ENCODE measurements around the gene DNER. TPM values are rescaled to one million over a fixed set of nuclear protein-coding genes. Genes with fewer than 3 reads are reported as not detected.

The DNER gene
- total and polyA plus RNA-seq, 2 donors (not counting 1 experiment from before 2014, with no cell fraction given), result not detected

- DNase-seq (no peak), ATAC-seq (ENCODE audit: low read depth) (no peak)
- H3K36me3 ChIP-seq (replicated peaks in 1 of 2; ENCODE audit: control extremely low read depth in 1 of 2, control insufficient read depth in 1 of 2, extremely low read depth in 1 of 2, insufficient read depth in 2 of 2, low read length in 1 of 2), result no peaks in the 10 kb centered on the region
- ChIA-PET POLR2A (no interaction called here), CTCF (no interaction called here)
- TF ChIP-seq, protein P1, sequence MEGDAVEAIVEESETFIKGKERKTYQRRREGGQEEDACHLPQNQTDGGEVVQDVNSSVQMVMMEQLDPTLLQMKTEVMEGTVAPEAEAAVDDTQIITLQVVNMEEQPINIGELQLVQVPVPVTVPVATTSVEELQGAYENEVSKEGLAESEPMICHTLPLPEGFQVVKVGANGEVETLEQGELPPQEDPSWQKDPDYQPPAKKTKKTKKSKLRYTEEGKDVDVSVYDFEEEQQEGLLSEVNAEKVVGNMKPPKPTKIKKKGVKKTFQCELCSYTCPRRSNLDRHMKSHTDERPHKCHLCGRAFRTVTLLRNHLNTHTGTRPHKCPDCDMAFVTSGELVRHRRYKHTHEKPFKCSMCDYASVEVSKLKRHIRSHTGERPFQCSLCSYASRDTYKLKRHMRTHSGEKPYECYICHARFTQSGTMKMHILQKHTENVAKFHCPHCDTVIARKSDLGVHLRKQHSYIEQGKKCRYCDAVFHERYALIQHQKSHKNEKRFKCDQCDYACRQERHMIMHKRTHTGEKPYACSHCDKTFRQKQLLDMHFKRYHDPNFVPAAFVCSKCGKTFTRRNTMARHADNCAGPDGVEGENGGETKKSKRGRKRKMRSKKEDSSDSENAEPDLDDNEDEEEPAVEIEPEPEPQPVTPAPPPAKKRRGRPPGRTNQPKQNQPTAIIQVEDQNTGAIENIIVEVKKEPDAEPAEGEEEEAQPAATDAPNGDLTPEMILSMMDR (IDR thresholded peaks at IDR 0.05), result no peak
- no peak for TF ChIP-seq EZH2 (IDR thresholded peaks at IDR 0.05; ENCODE audit: borderline replicate concordance, insufficient read depth, low read depth, low read length, poor library complexity, severe bottlenecking)
- no peaks in the 10 kb centered on the region for H3K4me1 ChIP-seq (ENCODE audit: control insufficient read depth in 2 of 2, insufficient read depth in 2 of 2, low read length in 2 of 2)
- H3K4me3 ChIP-seq (ENCODE audit: control extremely low read depth in 1 of 5, extremely low read depth in 1 of 5, insufficient read depth in 1 of 5, low read depth in 2 of 5, low read length in 4 of 5), result no peak overlapping the region
- no peaks in the 10 kb centered on the region for H3K9me3 ChIP-seq (ENCODE audit: control extremely low read depth in 1 of 3, control insufficient read depth in 2 of 3, insufficient read depth in 1 of 3, low read length in 2 of 3)
- H3K27ac ChIP-seq (ENCODE audit: low read length in 2 of 2), result no peak overlapping the region
- H3K27me3 Mint-ChIP-seq, result peaks cover 4% of the 10 kb centered on the region
- H3K4me2 ChIP-seq (replicated peaks; ENCODE audit: low read depth, low read length, poor library complexity, severe bottlenecking), result no peak overlapping the region
- no peaks in the 10 kb centered on the region for H3K9me3 Mint-ChIP-seq (ENCODE audit: insufficient read depth)
- no peak overlapping the region for H3K27ac Mint-ChIP-seq
- H3K79me2 ChIP-seq (ENCODE audit: control insufficient read depth, insufficient read depth, low read length), result no peaks in the 10 kb centered on the region
- no peak overlapping the region for H3K4me3 Mint-ChIP-seq
- no peak overlapping the region for H2AFZ ChIP-seq (ENCODE audit: insufficient read depth, low read depth, low read length, poor library complexity, severe bottlenecking)
- no peaks in the 10 kb centered on the region for H4K20me1 ChIP-seq (ENCODE audit: control insufficient read depth, insufficient read depth, low read length, poor library complexity, severe bottlenecking)
- no peaks in the 10 kb centered on the region for H3K4me1 Mint-ChIP-seq
- 71% methylated on average over 1 of the region's 3 CpGs for WGBS (ENCODE audit: insufficient coverage)
- no peaks in the 10 kb centered on the region for H3K27me3 ChIP-seq (replicated peaks in 1 of 4; ENCODE audit: control extremely low read depth in 1 of 4, control insufficient read depth in 3 of 4, insufficient read depth in 4 of 4, low read length in 3 of 4)
- intact Hi-C loops (cut with micrococcal nuclease), result no loop called here
- H3K9ac ChIP-seq (ENCODE audit: low read length), result no peak overlapping the region
These were observed 370.7 kb downstream of the DNER start for GRCh38 chr2:229343661-229344060.

- H3K9me3 Mint-ChIP-seq (ENCODE audit: insufficient read depth), result no peaks in the 10 kb centered on the region
- intact Hi-C loops (cut with micrococcal nuclease), result no loop called here
- Histone ChIP-seq H3K27me3 (replicated peaks in 1 of 4; ENCODE audit: control extremely low read depth in 1 of 4, control insufficient read depth in 3 of 4, insufficient read depth in 4 of 4, low read length in 3 of 4) (no peaks in the 10 kb centered on the region), H4K20me1 (ENCODE audit: control insufficient read depth, insufficient read depth, low read length, poor library complexity, severe bottlenecking) (no peaks in the 10 kb centered on the region), H3K4me2 (replicated peaks; ENCODE audit: low read depth, low read length, poor library complexity, severe bottlenecking) (no peak overlapping the region), H2AFZ (ENCODE audit: insufficient read depth, low read depth, low read length, poor library complexity, severe bottlenecking) (no peak overlapping the region), H3K79me2 (ENCODE audit: control insufficient read depth, insufficient read depth, low read length) (no peaks in the 10 kb centered on the region), H3K27ac (ENCODE audit: low read length in 2 of 2) (no peak overlapping the region), H3K4me1 (ENCODE audit: control insufficient read depth in 2 of 2, insufficient read depth in 2 of 2, low read length in 2 of 2) (no peaks in the 10 kb centered on the region), H3K9ac (ENCODE audit: low read length) (no peak overlapping the region), H3K4me3 (ENCODE audit: control extremely low read depth in 1 of 5, extremely low read depth in 1 of 5, insufficient read depth in 1 of 5, low read depth in 2 of 5, low read length in 4 of 5) (no peak overlapping the region), H3K9me3 (ENCODE audit: control extremely low read depth in 1 of 3, control insufficient read depth in 2 of 3, insufficient read depth in 1 of 3, low read length in 2 of 3) (no peaks in the 10 kb centered on the region), H3K36me3 (replicated peaks in 1 of 2; ENCODE audit: control extremely low read depth in 1 of 2, control insufficient read depth in 1 of 2, extremely low read depth in 1 of 2, insufficient read depth in 2 of 2, low read length in 1 of 2) (no peaks in the 10 kb centered on the region)
- no peak overlapping the region for H3K4me3 Mint-ChIP-seq
- ATAC-seq (ENCODE audit: low read depth), result no peak
- CTCF ChIA-PET, result no interaction called here
- H3K27me3 Mint-ChIP-seq, result peaks cover 4% of the 10 kb centered on the region
- TF ChIP-seq, protein P1 (IDR thresholded peaks at IDR 0.05), result no peak
- no peak for TF ChIP-seq EZH2 (IDR thresholded peaks at IDR 0.05; ENCODE audit: borderline replicate concordance, insufficient read depth, low read depth, low read length, poor library complexity, severe bottlenecking)
- no peaks in the 10 kb centered on the region for H3K4me1 Mint-ChIP-seq
- 27% methylated on average over 2 of the region's 4 CpGs for WGBS (ENCODE audit: insufficient coverage)
- DNase-seq, result no peak
- H3K27ac Mint-ChIP-seq, result no peak overlapping the region
- POLR2A ChIA-PET, result no interaction called here
These were observed 372.0 kb downstream of the DNER start for GRCh38 chr2:229342376-229342775.
